GM23338 (cell line): ENCODE data around the gene LMBR1L. TPM values are rescaled to one million over a fixed set of nuclear protein-coding genes. Genes with fewer than 3 reads are reported as not detected.
"Not testable (repeated sequence)": the region's sequence is repeated elsewhere in the genome, so short reads cannot be mapped to it uniquely, and the experiment has no call there.

ENCODE experiments used
- ATAC-seq: fragments of 200-7000 bp; cut with Tn5 transposase; 3 replicates; pipeline ENCODE4 v1.9.1; 2020
- DNase-seq: peaks from one replicate; pipeline ENCODE4 v3.0.0-alpha.2; 2015; ENCODE audit warnings: low spot score
- H2AFZ ChIP-seq: fragments of 200-600 bp; sonication (generic); 2 replicates; pipeline ENCODE4 v1.8.0; 2016; ENCODE audit warnings: antibody characterized with exemption, mild to moderate bottlenecking, moderate library complexity
- H3F3A ChIP-seq: fragments of 200-600 bp; sonication (generic); replicated peaks from 2 replicates; pipeline ENCODE4 v1.8.0; 2017; ENCODE audit warnings: antibody characterized with exemption, mixed run types, low read depth
- H3K27ac ChIP-seq: fragments of 200-600 bp; sonication (generic); 2 replicates; pipeline ENCODE4 v1.6.1; 2016; ENCODE audit warnings: low read depth
- H3K27me3 ChIP-seq: fragments of 200-600 bp; sonication (generic); 2 replicates; pipeline ENCODE4 v1.8.0; 2016; ENCODE audit warnings: mild to moderate bottlenecking, mixed run types, moderate library complexity; ENCODE audit not compliant: insufficient read depth
- H3K36me3 ChIP-seq: fragments of 200-600 bp; sonication (generic); 2 replicates; pipeline ENCODE4 v1.8.0; 2016; ENCODE audit warnings: mild to moderate bottlenecking; ENCODE audit not compliant: insufficient read depth
- H3K4me1 ChIP-seq: fragments of 200-600 bp; sonication (generic); 2 replicates; pipeline ENCODE4 v1.8.0; 2016; ENCODE audit warnings: mild to moderate bottlenecking, moderate library complexity; ENCODE audit not compliant: insufficient read depth
- H3K4me2 ChIP-seq: fragments of 200-600 bp; sonication (generic); 2 replicates; pipeline ENCODE4 v1.7.1; 2017; ENCODE audit warnings: mixed run types
- H3K4me3 ChIP-seq: fragments of 200-600 bp; sonication (generic); 2 replicates; pipeline ENCODE4 v1.6.1; 2016; ENCODE audit warnings: mixed run types
- H3K79me2 ChIP-seq: fragments of 200-600 bp; sonication (generic); replicated peaks from 2 replicates; pipeline ENCODE4 v1.8.0; 2017; ENCODE audit warnings: mild to moderate bottlenecking; ENCODE audit not compliant: insufficient read depth
- H3K9me2 ChIP-seq: fragments of 200-600 bp; sonication (generic); 2 replicates; pipeline ENCODE4 v1.8.0; 2017; ENCODE audit not compliant: insufficient read depth
- H4K20me1 ChIP-seq: fragments of 200-600 bp; sonication (generic); replicated peaks from 2 replicates; pipeline ENCODE4 v1.8.0; 2017; ENCODE audit warnings: mild to moderate bottlenecking; ENCODE audit not compliant: insufficient read depth
- H3K27ac Mint-ChIP-seq: 2 replicates; pipeline ENCODE4 v1.8.0; 2020; ENCODE audit warnings: inconsistent platforms, mild to moderate bottlenecking, moderate library complexity, mixed read lengths
- H3K27me3 Mint-ChIP-seq: 3 replicates; pipeline ENCODE4 v1.8.0; 2022; ENCODE audit warnings: low read depth, mild to moderate bottlenecking, moderate library complexity, mixed read lengths, inconsistent platforms; ENCODE audit not compliant: insufficient read depth, poor library complexity
- H3K36me3 Mint-ChIP-seq: 3 replicates; pipeline ENCODE4 v1.8.0; 2021; ENCODE audit warnings: low read depth, mild to moderate bottlenecking, inconsistent platforms, moderate library complexity, mixed read lengths
- H3K4me1 Mint-ChIP-seq: 3 replicates; pipeline ENCODE4 v1.8.0; 2020; ENCODE audit warnings: mild to moderate bottlenecking, inconsistent platforms, mixed read lengths
- H3K4me3 Mint-ChIP-seq: 3 replicates; pipeline ENCODE4 v1.8.0; 2021; ENCODE audit warnings: moderate library complexity, mild to moderate bottlenecking, inconsistent platforms, mixed read lengths
- H3K9me3 Mint-ChIP-seq: 3 replicates; pipeline ENCODE4 v1.8.0; 2020; ENCODE audit warnings: moderate library complexity, mild to moderate bottlenecking, inconsistent platforms, mixed read lengths
- CREB1 ChIP-seq: fragments of 250-450 bp; sonication (Bioruptor Pico); IDR thresholded peaks from 2 replicates; pipeline ENCODE4 v1.5.0; 2020; ENCODE audit warnings: low read depth, mild to moderate bottlenecking, moderate library complexity
- EZH2 ChIP-seq: fragments of 200-600 bp; sonication (generic); IDR thresholded peaks from one replicate; pipeline ENCODE4 v1.8.0; 2017; ENCODE audit warnings: antibody characterized with exemption, mild to moderate bottlenecking, low read depth; ENCODE audit not compliant: unreplicated experiment
- EZH2phosphoT487 ChIP-seq: fragments of 200-600 bp; sonication (generic); IDR thresholded peaks from one replicate; pipeline ENCODE4 v1.8.1; 2018; ENCODE audit warnings: antibody characterized with exemption; ENCODE audit not compliant: unreplicated experiment
- NANOG ChIP-seq: IDR thresholded peaks from 2 replicates; pipeline ENCODE4 v1.6.1; 2016; ENCODE audit warnings: antibody characterized with exemption, borderline replicate concordance
- POLR2AphosphoS5 ChIP-seq: IDR thresholded peaks from 2 replicates; pipeline ENCODE4 v1.6.1; 2016; ENCODE audit warnings: antibody characterized with exemption, low read depth
- polyA plus RNA-seq: library from polyadenylated mRNA; unstranded; fragments of >200 nt; fragmentation: Nextera tagmentation; extraction: Ambion mirVana; gene quantifications from 2 replicates; pipeline ENCODE4 v1.2.1, GENCODE V29; 2016
- total RNA-seq: library from RNA; depleted of rRNA; stranded (reverse); fragments of >200 nt; shearing (Covaris generic); gene quantifications from 2 replicates; pipeline ENCODE4 v1.2.3, GENCODE V29; 2014
- TF ChIP-seq, protein P1 (sequence below): IDR thresholded peaks from one replicate; pipeline ENCODE4 v1.6.1; 2018; ENCODE audit warnings: antibody characterized with exemption; ENCODE audit not compliant: unreplicated experiment
- TF ChIP-seq, protein P2 (sequence below): fragments of 250-450 bp; sonication (Bioruptor Pico); IDR thresholded peaks from 2 replicates; pipeline ENCODE4 v1.5.0; 2020; ENCODE audit warnings: mild to moderate bottlenecking, moderate library complexity
- TF ChIP-seq, protein P3 (sequence below): IDR thresholded peaks from 2 replicates; pipeline ENCODE4 v1.6.1; 2016; ENCODE audit warnings: antibody characterized with exemption

LMBR1L gene
- total and polyA plus RNA-seq, 2 experiments from 2014 or later, result 19.8 to 57.0 TPM

DNA sequence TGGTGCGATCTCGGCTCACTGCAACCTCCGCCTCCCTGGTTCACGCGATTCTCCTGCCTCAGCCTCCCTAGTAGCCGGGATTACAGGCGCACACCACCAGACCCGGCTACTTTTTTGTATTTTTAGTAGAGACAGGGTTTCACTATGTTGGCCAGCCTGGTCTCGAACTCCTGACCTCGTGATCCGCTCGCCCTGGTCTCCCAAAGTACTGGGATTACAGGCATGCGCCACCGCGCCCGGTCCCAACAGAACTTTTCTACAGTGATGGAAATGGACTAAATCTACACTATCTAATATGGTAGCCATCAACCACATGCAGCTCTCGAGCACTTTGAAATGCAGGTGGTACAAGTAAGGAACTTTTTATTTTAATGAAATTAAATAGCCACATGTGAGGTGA lies 48.7 kb downstream of the LMBR1L start:
- Mint-ChIP-seq H3K4me1 (peaks cover 33% of the 10 kb centered on the region), H3K4me3 (peak overlapping the region; percentile 81; the same call in 2 of the 3 replicates), H3K27me3 (peaks cover 22% of the 10 kb centered on the region)
- Histone ChIP-seq H3K79me2 (peaks cover 32% of the 10 kb centered on the region), H3K4me1 (peaks cover 21% of the 10 kb centered on the region), H4K20me1 (peaks cover 26% of the 10 kb centered on the region)
- DNase-seq, H3K27ac ChIP-seq, H3K27me3 ChIP-seq, H3K9me2 ChIP-seq, H3F3A ChIP-seq, H3K9me3 Mint-ChIP-seq, H3K4me2 ChIP-seq, H2AFZ ChIP-seq, H3K4me3 ChIP-seq, H3K27ac Mint-ChIP-seq, H3K36me3 Mint-ChIP-seq, H3K36me3 ChIP-seq, ATAC-seq: not testable (repeated sequence)

DNA sequence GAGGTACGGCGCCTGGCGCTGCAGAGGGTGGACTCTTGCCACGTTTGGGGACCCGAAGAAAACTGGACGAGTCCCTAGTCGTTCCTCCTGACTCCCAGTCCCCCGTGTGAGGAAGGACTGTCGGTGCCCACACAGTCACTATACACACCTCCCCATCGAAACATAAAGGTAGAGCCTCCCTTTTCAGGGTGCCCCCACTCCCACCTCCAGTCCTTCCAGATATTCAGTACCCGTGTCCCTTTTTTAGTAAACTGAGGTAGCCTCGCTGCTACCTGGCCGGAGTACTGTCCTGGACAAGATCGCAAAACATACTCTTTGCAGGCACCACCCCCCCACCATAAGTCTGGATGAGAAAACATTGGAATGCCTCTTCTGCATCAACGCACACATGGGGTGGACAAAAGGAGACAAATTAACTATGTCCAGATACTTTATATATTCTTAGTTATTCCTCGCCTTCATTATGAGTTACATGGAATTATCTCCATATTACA lies 49.4 kb downstream of the LMBR1L start:
- Mint-ChIP-seq H3K4me3 (peak overlapping the region; percentile 81), H3K27me3 (peaks cover 21% of the 10 kb centered on the region), H3K9me3 (no peaks in the 10 kb centered on the region; the same call in 2 of the 3 replicates), H3K4me1 (peaks cover 40% of the 10 kb centered on the region), H3K27ac (peak overlapping the region; percentile 100), H3K36me3 (peaks cover 4% of the 10 kb centered on the region; the same call in 1 of the 3 replicates)
- ATAC-seq (no peak), DNase-seq (no peak)
- H3K27ac ChIP-seq, result peak overlapping the region; percentile 99
- H3K9me2 ChIP-seq, result no peaks in the 10 kb centered on the region
- no peaks in the 10 kb centered on the region for H3K36me3 ChIP-seq
- H3K27me3 ChIP-seq, result no peaks in the 10 kb centered on the region
- peaks cover 32% of the 10 kb centered on the region for H4K20me1 ChIP-seq
- no peaks in the 10 kb centered on the region for H3F3A ChIP-seq
- H3K4me1 ChIP-seq, result peaks cover 28% of the 10 kb centered on the region
- peak overlapping the region; percentile 92 for H2AFZ ChIP-seq
- peak overlapping the region; percentile 99 for H3K4me3 ChIP-seq
- H3K4me2 ChIP-seq, result peak overlapping the region; percentile 98
- peaks cover 39% of the 10 kb centered on the region for H3K79me2 ChIP-seq
- TF ChIP-seq NANOG (no peak), CREB1 (CRISPR knock-in tag) (no peak), EZH2 (no peak), EZH2phosphoT487 (no peak), POLR2AphosphoS5 (no peak)
- TF ChIP-seq, protein P1, sequence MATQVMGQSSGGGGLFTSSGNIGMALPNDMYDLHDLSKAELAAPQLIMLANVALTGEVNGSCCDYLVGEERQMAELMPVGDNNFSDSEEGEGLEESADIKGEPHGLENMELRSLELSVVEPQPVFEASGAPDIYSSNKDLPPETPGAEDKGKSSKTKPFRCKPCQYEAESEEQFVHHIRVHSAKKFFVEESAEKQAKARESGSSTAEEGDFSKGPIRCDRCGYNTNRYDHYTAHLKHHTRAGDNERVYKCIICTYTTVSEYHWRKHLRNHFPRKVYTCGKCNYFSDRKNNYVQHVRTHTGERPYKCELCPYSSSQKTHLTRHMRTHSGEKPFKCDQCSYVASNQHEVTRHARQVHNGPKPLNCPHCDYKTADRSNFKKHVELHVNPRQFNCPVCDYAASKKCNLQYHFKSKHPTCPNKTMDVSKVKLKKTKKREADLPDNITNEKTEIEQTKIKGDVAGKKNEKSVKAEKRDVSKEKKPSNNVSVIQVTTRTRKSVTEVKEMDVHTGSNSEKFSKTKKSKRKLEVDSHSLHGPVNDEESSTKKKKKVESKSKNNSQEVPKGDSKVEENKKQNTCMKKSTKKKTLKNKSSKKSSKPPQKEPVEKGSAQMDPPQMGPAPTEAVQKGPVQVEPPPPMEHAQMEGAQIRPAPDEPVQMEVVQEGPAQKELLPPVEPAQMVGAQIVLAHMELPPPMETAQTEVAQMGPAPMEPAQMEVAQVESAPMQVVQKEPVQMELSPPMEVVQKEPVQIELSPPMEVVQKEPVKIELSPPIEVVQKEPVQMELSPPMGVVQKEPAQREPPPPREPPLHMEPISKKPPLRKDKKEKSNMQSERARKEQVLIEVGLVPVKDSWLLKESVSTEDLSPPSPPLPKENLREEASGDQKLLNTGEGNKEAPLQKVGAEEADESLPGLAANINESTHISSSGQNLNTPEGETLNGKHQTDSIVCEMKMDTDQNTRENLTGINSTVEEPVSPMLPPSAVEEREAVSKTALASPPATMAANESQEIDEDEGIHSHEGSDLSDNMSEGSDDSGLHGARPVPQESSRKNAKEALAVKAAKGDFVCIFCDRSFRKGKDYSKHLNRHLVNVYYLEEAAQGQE, result no peak
- TF ChIP-seq, protein P2, sequence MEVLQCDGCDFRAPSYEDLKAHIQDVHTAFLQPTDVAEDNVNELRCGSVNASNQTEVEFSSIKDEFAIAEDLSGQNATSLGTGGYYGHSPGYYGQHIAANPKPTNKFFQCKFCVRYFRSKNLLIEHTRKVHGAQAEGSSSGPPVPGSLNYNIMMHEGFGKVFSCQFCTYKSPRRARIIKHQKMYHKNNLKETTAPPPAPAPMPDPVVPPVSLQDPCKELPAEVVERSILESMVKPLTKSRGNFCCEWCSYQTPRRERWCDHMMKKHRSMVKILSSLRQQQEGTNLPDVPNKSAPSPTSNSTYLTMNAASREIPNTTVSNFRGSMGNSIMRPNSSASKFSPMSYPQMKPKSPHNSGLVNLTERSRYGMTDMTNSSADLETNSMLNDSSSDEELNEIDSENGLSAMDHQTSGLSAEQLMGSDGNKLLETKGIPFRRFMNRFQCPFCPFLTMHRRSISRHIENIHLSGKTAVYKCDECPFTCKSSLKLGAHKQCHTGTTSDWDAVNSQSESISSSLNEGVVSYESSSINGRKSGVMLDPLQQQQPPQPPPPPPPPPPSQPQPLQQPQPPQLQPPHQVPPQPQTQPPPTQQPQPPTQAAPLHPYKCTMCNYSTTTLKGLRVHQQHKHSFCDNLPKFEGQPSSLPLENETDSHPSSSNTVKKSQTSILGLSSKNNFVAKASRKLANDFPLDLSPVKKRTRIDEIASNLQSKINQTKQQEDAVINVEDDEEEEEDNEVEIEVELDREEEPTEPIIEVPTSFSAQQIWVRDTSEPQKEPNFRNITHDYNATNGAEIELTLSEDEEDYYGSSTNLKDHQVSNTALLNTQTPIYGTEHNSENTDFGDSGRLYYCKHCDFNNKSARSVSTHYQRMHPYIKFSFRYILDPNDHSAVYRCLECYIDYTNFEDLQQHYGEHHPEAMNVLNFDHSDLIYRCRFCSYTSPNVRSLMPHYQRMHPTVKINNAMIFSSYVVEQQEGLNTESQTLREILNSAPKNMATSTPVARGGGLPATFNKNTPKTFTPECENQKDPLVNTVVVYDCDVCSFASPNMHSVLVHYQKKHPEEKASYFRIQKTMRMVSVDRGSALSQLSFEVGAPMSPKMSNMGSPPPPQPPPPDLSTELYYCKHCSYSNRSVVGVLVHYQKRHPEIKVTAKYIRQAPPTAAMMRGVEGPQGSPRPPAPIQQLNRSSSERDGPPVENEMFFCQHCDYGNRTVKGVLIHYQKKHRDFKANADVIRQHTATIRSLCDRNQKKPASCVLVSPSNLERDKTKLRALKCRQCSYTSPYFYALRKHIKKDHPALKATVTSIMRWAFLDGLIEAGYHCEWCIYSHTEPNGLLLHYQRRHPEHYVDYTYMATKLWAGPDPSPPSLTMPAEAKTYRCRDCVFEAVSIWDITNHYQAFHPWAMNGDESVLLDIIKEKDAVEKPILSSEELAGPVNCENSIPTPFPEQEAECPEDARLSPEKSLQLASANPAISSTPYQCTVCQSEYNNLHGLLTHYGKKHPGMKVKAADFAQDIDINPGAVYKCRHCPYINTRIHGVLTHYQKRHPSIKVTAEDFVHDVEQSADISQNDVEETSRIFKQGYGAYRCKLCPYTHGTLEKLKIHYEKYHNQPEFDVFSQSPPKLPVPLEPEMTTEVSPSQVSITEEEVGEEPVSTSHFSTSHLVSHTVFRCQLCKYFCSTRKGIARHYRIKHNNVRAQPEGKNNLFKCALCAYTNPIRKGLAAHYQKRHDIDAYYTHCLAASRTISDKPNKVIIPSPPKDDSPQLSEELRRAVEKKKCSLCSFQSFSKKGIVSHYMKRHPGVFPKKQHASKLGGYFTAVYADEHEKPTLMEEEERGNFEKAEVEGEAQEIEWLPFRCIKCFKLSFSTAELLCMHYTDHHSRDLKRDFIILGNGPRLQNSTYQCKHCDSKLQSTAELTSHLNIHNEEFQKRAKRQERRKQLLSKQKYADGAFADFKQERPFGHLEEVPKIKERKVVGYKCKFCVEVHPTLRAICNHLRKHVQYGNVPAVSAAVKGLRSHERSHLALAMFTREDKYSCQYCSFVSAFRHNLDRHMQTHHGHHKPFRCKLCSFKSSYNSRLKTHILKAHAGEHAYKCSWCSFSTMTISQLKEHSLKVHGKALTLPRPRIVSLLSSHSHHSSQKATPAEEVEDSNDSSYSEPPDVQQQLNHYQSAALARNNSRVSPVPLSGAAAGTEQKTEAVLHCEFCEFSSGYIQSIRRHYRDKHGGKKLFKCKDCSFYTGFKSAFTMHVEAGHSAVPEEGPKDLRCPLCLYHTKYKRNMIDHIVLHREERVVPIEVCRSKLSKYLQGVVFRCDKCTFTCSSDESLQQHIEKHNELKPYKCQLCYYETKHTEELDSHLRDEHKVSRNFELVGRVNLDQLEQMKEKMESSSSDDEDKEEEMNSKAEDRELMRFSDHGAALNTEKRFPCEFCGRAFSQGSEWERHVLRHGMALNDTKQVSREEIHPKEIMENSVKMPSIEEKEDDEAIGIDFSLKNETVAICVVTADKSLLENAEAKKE (CRISPR knock-in tag), result no peak
- TF ChIP-seq, protein P3, sequence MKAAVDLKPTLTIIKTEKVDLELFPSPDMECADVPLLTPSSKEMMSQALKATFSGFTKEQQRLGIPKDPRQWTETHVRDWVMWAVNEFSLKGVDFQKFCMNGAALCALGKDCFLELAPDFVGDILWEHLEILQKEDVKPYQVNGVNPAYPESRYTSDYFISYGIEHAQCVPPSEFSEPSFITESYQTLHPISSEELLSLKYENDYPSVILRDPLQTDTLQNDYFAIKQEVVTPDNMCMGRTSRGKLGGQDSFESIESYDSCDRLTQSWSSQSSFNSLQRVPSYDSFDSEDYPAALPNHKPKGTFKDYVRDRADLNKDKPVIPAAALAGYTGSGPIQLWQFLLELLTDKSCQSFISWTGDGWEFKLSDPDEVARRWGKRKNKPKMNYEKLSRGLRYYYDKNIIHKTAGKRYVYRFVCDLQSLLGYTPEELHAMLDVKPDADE, result no peak
